ENCODE data around the gene PAGR1. TPM values are rescaled to one million over a fixed set of nuclear protein-coding genes. Genes with fewer than 3 reads are reported as not detected.

The PAGR1 gene
- total RNA-seq, 1 donor, result 19.9 TPM

DNA sequence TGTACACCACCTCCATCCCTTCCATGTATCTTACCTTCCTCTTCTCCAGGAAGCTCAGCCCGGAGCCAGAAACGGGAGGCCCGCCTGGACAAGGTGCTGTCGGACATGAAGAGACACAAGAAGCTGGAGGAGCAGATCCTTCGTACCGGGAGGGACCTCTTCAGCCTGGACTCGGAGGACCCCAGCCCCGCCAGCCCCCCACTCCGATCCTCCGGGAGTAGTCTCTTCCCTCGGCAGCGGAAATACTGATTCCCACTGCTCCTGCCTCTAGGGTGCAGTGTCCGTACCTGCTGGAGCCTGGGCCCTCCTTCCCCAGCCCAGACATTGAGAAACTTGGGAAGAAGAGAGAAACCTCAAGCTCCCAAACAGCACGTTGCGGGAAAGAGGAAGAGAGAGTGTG lies 3.6 kb downstream of the PAGR1 start:
- no peaks in the 10 kb centered on the region for H3K27me3 ChIP-seq (ENCODE audit: insufficient read depth, low read length)
- H3K9me3 ChIP-seq (ENCODE audit: low read depth, low read length), result no peaks in the 10 kb centered on the region
- H3K36me3 ChIP-seq (ENCODE audit: insufficient read depth, low read length), result peaks cover 16% of the 10 kb centered on the region
- H2AFZ ChIP-seq (ENCODE audit: low read length), result no peak overlapping the region
- peak overlapping the region; percentile 0 for H3K27ac ChIP-seq (ENCODE audit: low read depth, low read length)
- peaks cover 68% of the 10 kb centered on the region for H3K79me2 ChIP-seq (ENCODE audit: insufficient read depth, low read length)
- no peak for TF ChIP-seq CTCF (IDR thresholded peaks at IDR 0.05; ENCODE audit: extremely low read depth, low read depth, low read length)
- DNase-seq (ENCODE audit: insufficient read length, low spot score, missing footprints), result peak; percentile 23
- H3K4me2 ChIP-seq (ENCODE audit: insufficient read depth, low read length), result peak overlapping the region; percentile 99
- peaks cover 14% of the 10 kb centered on the region for H4K20me1 ChIP-seq (ENCODE audit: insufficient read depth, low read length)
- peaks cover 60% of the 10 kb centered on the region for H3K4me1 ChIP-seq (ENCODE audit: insufficient read depth, low read length)
- H3K4me3 ChIP-seq (ENCODE audit: insufficient read depth, low read length), result peak overlapping the region; percentile 15

GRCh38 chr16:29820271-29820701 lies 4.3 kb downstream of the PAGR1 start, which contains the start of gene MVP:
Gene MVP, plus strand, starts transcription at chr16:29820462. Its CDS starts 10,088 bp downstream, at chr16:29830550.
- H3K36me3 ChIP-seq (ENCODE audit: insufficient read depth, low read length), result peaks cover 16% of the 10 kb centered on the region
- peak within 1 kb of the TSS; percentile 88 for H3K27ac ChIP-seq (ENCODE audit: low read depth, low read length)
- peak within 1 kb of the TSS; percentile 70 for H2AFZ ChIP-seq (ENCODE audit: low read length)
- H3K9me3 ChIP-seq (ENCODE audit: low read depth, low read length), result no peaks in the 10 kb centered on the region
- DNase-seq (ENCODE audit: insufficient read length, low spot score, missing footprints), result peak; percentile 90
- H3K27me3 ChIP-seq (ENCODE audit: insufficient read depth, low read length), result no peaks in the 10 kb centered on the region
- peaks cover 19% of the 10 kb centered on the region for H4K20me1 ChIP-seq (ENCODE audit: insufficient read depth, low read length)
- peaks cover 61% of the 10 kb centered on the region for H3K4me1 ChIP-seq (ENCODE audit: insufficient read depth, low read length)
- no peak for TF ChIP-seq CTCF (IDR thresholded peaks at IDR 0.05; ENCODE audit: extremely low read depth, low read depth, low read length)
- peaks cover 74% of the 10 kb centered on the region for H3K79me2 ChIP-seq (ENCODE audit: insufficient read depth, low read length)
- peak within 1 kb of the TSS; percentile 90 for H3K4me3 ChIP-seq (ENCODE audit: insufficient read depth, low read length)
- peak within 1 kb of the TSS; percentile 99 for H3K4me2 ChIP-seq (ENCODE audit: insufficient read depth, low read length)

DNA sequence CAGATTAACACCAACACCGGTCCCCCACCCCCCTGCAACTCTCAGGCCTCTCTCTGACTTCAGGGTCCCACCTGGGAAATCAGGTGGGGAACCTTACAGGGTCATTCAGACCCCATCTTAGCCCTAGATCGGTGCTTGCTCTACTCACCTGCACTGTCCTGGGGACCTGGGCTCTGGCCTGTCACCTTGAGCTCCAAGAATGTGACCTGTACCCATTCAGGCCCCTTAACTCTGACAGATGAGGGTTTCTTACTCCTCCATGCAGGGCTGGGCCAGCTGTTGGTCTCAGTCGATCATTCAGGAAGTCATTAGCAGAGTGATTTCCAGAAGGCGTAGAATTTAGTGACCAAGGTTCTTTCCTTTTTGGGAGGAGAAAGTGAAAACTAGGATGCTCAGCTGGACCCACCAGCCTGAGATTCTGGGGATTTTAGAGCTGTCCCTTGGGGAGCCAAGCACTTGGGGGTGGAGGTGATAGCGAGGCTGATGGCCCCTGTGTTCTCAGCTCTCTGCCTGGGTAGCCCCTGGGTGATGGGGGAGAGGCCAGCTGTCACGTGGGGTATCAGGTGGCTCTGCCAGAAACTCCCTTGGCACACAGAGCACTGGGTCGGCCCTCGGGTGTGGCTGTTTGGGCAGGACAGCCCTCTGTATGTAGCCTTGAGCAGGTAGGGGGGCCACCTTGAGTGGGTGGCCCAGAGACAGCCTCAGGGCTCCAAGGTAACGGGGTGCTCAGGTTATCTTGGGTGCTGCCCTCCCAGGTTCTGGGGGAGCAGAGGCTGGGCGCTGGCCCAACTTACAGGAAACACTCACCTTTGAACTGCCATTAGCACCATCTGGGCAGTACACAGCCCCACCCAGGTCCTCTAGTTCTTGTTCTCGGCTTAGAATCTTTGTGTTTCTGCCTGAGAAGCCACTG lies 5.0 kb downstream of the PAGR1 start:
- Histone ChIP-seq H3K9me3 (ENCODE audit: low read depth, low read length) (no peaks in the 10 kb centered on the region), H3K36me3 (ENCODE audit: insufficient read depth, low read length) (peaks cover 16% of the 10 kb centered on the region), H3K79me2 (ENCODE audit: insufficient read depth, low read length) (peaks cover 81% of the 10 kb centered on the region), H3K27me3 (ENCODE audit: insufficient read depth, low read length) (no peaks in the 10 kb centered on the region), H3K27ac (ENCODE audit: low read depth, low read length) (peak overlapping the region; percentile 88), H3K4me2 (ENCODE audit: insufficient read depth, low read length) (peak overlapping the region; percentile 99), H3K4me3 (ENCODE audit: insufficient read depth, low read length) (peak overlapping the region; percentile 90), H4K20me1 (ENCODE audit: insufficient read depth, low read length) (peaks cover 24% of the 10 kb centered on the region), H3K4me1 (ENCODE audit: insufficient read depth, low read length) (peaks cover 66% of the 10 kb centered on the region), H2AFZ (ENCODE audit: low read length) (peak overlapping the region; percentile 44)
- no peak for TF ChIP-seq CTCF (IDR thresholded peaks at IDR 0.05; ENCODE audit: extremely low read depth, low read depth, low read length)
- peak; percentile 89 for DNase-seq (ENCODE audit: insufficient read length, low spot score, missing footprints)

GRCh38 chr16:29821643-29822115 lies 5.7 kb downstream of the PAGR1 start:
- Histone ChIP-seq H3K27ac (ENCODE audit: low read depth, low read length) (peak overlapping the region; percentile 88), H4K20me1 (ENCODE audit: insufficient read depth, low read length) (peaks cover 26% of the 10 kb centered on the region), H3K4me1 (ENCODE audit: insufficient read depth, low read length) (peaks cover 71% of the 10 kb centered on the region), H3K4me2 (ENCODE audit: insufficient read depth, low read length) (peak overlapping the region; percentile 99), H2AFZ (ENCODE audit: low read length) (peak overlapping the region; percentile 44), H3K9me3 (ENCODE audit: low read depth, low read length) (no peaks in the 10 kb centered on the region), H3K79me2 (ENCODE audit: insufficient read depth, low read length) (peaks cover 86% of the 10 kb centered on the region), H3K4me3 (ENCODE audit: insufficient read depth, low read length) (peak overlapping the region; percentile 90), H3K36me3 (ENCODE audit: insufficient read depth, low read length) (peaks cover 16% of the 10 kb centered on the region), H3K27me3 (ENCODE audit: insufficient read depth, low read length) (no peaks in the 10 kb centered on the region)
- DNase-seq (ENCODE audit: insufficient read length, low spot score, missing footprints), result peak; percentile 94
- no peak for TF ChIP-seq CTCF (IDR thresholded peaks at IDR 0.05; ENCODE audit: extremely low read depth, low read depth, low read length)

Data from osteoblast (primary cell).